Body of pancreas (tissue), 4 donors: ENCODE results near the gene CDC20B. TPM values are rescaled to one million over a fixed set of nuclear protein-coding genes. Genes with fewer than 3 reads are reported as not detected.
A peak's percentile ranks its signal among the peaks of the same experiment; 100 is the strongest.
"Not testable (repeated sequence)": the region's sequence is repeated elsewhere in the genome, so short reads cannot be mapped to it uniquely, and the experiment has no call there.

Experiments
- ATAC-seq: fragments of 150-250 bp; one replicate; pipeline ENCODE4 v1.9.1; 2016
- DNase-seq, 4 donors: peaks; one replicate each; pipeline ENCODE4 v3.0.0-alpha.2; 2019
- H3K27ac ChIP-seq, 4 donors: fragments of 200-600 bp; sonication (generic); 1 replicate in 3 of 4; 2 replicates in 1 of 4; pipeline versions ENCODE4 v1.5.1 to v1.6.1; 2016 to 2019; ENCODE audit warnings: mild to moderate bottlenecking in 1 of 4, mixed read lengths in 1 of 4, moderate library complexity in 1 of 4
- H3K27me3 ChIP-seq, 2 donors: fragments of 200-600 bp; sonication (generic); one replicate each; pipeline ENCODE4 v1.6.0; 2016; ENCODE audit warnings: mild to moderate bottlenecking in 1 of 2
- H3K36me3 ChIP-seq, 2 donors: fragments of 200-600 bp; sonication (generic); replicated peaks in 1 of 2; 2 replicates each; pipeline ENCODE4 v1.5.1; 2016; ENCODE audit warnings: low read depth in 2 of 2; ENCODE audit not compliant: insufficient read depth in 1 of 2
- H3K4me1 ChIP-seq: fragments of 200-600 bp; sonication (generic); one replicate; pipeline ENCODE4 v1.6.0; 2016
- H3K4me3 ChIP-seq, 2 donors: fragments of 200-600 bp; sonication (generic); 1 replicate in 1 of 2; 2 replicates in 1 of 2; pipeline ENCODE4 v1.5.1; 2016 to 2019
- H3K9me3 ChIP-seq, 3 donors: fragments of 200-600 bp; sonication (generic); 1 replicate in 2 of 3; 2 replicates in 1 of 3; pipeline ENCODE4 v1.5.1; 2016
- POLR2A ChIP-seq, 3 donors: fragments of 450-650 bp; IDR thresholded peaks; one replicate each; pipeline ENCODE4 v1.6.1; 2016; ENCODE audit warnings: antibody characterized with exemption in 3 of 3, mild to moderate bottlenecking in 2 of 3
- WGBS, 2 donors: methylation state at CpG; one replicate each; pipeline ENCODE4 v1.1.5; 2017; 5-methylcytosine and 5-hydroxymethylcytosine counted together
- intact Hi-C: fragments of 100-400 bp; cut with DNase I; formaldehyde crosslinking; loops from one replicate; pipeline ENCODE4 v1.15.1; 2023
- total RNA-seq, 2 donors: library from RNA; depleted of rRNA; stranded (reverse); fragments of >200 nt; gene quantifications; one replicate each; pipeline ENCODE4 v1.1.0, GENCODE V29; 2016
- TF ChIP-seq, protein P1 (sequence below), 7 experiments: fragments of 450-650 bp in 4 of 7; fragments of 200-600 bp in 3 of 7; sonication (generic) in 3 of 7; IDR thresholded peaks; one replicate each; pipeline ENCODE4 v1.5.1; 2016 to 2019; ENCODE audit warnings: antibody characterized with exemption in 7 of 7

CDC20B gene
- total RNA-seq, 2 donors from 2014 or later: not detected

DNA sequence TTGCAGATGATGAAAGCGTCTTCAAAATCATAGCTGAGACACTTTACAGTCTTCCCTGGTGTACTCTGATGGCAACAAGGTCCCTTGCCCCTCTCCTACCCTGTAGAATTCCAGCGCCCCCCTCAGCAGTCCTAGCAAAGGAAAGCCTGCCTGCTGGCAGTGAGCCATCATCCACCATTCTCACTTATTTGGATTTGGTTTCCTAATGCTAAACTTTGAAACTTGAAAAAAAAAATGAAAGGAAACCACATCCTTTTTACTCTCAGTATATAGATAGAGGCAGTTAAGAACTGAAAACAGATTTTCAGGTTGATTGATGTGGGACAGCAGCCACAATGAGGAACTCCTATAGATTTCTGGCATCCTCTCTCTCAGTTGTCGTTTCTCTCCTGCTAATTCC is 70.6 kb downstream of the CDC20B start, which contains the start of gene GZMA:
Gene GZMA, plus strand, starts transcription at position 299 of the 400 bp plus-strand sequence. Its CDS starts 37 bp downstream, at position 336.
- WGBS, 2 donors: 39 to 50% methylated on average over 3 of the region's 3 CpGs
- Histone ChIP-seq H3K4me1 (no peaks in the 10 kb centered on the region), H3K27ac (no peak within 1 kb of the TSS), H3K9me3 (no peaks in the 10 kb centered on the region), H3K36me3 (no peaks in the 10 kb centered on the region), H3K27me3 (no peaks in the 10 kb centered on the region), H3K4me3 (no peak within 1 kb of the TSS)
- no peak for TF ChIP-seq POLR2A (IDR thresholded peaks at IDR 0.05)
- TF ChIP-seq, protein P1, sequence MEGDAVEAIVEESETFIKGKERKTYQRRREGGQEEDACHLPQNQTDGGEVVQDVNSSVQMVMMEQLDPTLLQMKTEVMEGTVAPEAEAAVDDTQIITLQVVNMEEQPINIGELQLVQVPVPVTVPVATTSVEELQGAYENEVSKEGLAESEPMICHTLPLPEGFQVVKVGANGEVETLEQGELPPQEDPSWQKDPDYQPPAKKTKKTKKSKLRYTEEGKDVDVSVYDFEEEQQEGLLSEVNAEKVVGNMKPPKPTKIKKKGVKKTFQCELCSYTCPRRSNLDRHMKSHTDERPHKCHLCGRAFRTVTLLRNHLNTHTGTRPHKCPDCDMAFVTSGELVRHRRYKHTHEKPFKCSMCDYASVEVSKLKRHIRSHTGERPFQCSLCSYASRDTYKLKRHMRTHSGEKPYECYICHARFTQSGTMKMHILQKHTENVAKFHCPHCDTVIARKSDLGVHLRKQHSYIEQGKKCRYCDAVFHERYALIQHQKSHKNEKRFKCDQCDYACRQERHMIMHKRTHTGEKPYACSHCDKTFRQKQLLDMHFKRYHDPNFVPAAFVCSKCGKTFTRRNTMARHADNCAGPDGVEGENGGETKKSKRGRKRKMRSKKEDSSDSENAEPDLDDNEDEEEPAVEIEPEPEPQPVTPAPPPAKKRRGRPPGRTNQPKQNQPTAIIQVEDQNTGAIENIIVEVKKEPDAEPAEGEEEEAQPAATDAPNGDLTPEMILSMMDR (IDR thresholded peaks at IDR 0.05): no peak
- DNase-seq (no peak), ATAC-seq (no peak)
- intact Hi-C loops: no loop called here

DNA sequence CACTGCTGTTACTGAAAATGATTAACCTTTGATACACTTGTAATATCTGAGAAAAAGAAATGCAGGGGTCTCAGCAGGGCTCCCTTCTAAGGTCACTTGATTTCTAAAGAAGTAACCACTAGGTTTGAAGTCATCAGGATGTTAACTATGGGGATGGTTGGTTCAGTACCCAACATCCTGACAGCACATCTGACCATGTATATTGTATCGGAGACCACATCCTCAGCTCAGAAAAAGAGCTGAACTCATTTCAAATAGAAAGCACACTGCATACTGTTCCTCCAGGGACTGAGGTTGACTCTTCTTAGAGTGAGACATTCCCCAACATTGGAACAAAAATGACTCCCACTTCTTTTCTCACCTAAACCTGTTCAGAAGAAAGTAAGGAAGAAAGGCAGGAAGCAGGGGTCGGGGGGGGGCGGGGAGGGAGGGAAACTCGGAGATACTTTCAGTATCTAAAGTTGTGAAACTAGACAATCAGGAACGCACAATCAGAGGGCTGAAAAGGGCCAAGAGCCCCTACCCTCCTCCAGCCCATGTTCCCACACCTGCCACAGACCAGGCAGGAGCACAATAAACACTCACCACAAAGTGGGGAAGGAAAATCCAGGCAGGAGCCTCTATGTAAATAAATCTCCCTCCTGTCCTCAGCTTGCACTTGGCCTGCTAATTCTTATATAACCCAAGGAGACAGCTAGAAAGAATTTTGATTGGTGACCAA is 71.3 kb downstream of the CDC20B start:
- 48 to 59% methylated on average over 5 of the region's 5 CpGs for WGBS, 2 donors
- H3K9me3 ChIP-seq: no peaks in the 10 kb centered on the region
- H3K27me3 ChIP-seq: no peaks in the 10 kb centered on the region
- DNase-seq (no peak), ATAC-seq (no peak)
- no peaks in the 10 kb centered on the region for H3K36me3 ChIP-seq
- intact Hi-C loops: no loop called here
- H3K27ac ChIP-seq: no peak overlapping the region
- H3K4me1 ChIP-seq: no peaks in the 10 kb centered on the region
- no peak overlapping the region for H3K4me3 ChIP-seq
- no peak for TF ChIP-seq POLR2A (IDR thresholded peaks at IDR 0.05)
- TF ChIP-seq, protein P1 (IDR thresholded peaks at IDR 0.05): no peak

DNA sequence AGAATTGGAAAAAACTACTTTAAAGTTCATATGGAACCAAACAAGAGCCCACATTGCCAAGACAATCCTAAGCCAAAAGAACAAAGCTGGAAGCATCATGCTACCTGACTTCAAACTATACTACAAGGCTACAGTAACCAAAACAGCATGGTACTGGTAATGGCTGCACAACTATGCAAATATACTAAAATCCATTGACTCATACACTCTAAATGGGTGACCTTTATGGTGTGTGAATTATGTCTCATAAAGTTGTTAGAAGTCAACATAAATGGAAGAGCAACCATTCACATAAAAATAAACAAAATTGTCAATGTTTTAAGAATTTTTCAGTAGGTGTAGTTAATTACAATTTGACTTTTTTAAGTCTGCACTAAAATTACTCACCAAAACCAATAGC is 71.8 kb downstream of the CDC20B start:
- H3K4me3 ChIP-seq, H3K36me3 ChIP-seq, H3K27ac ChIP-seq, intact Hi-C loops, DNase-seq, H3K27me3 ChIP-seq, H3K4me1 ChIP-seq, H3K9me3 ChIP-seq, ATAC-seq: not testable (repeated sequence)

DNA sequence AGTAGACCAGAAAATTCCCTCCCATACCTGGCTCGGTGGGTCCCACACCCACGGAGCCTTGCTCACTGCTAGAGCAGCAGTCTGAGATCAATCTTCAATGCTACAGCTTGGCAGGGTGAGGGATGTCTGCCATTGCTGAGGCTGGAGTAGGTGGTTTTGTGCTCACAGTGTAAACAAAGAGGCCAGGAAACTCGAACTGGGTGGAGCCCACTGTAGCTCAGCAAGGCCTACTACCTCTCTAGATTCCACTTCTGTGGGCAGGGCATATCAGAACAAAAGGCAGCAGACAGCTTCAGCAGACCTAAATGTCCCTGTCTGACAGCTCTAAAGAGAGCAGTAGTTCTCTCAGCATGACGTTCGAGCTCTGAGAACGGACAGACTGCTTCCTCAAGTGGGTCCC is 76.1 kb downstream of the CDC20B start:
- no peaks in the 10 kb centered on the region for H3K36me3 ChIP-seq
- intact Hi-C loops: no loop called here
- no peak for ATAC-seq
- no peak overlapping the region for H3K27ac ChIP-seq
- H3K4me1 ChIP-seq: no peaks in the 10 kb centered on the region
- H3K4me3 ChIP-seq: no peak overlapping the region
- DNase-seq: peak in 1 of 4 donors; percentile 6
- WGBS, 2 donors: 48 to 62% methylated on average over 3 to 6 of the region's 6 CpGs
- TF ChIP-seq POLR2A (IDR thresholded peaks at IDR 0.05): no peak
- TF ChIP-seq, protein P1 (IDR thresholded peaks at IDR 0.05): no peak
- H3K9me3 ChIP-seq: no peaks in the 10 kb centered on the region
- H3K27me3 ChIP-seq: no peaks in the 10 kb centered on the region

DNA sequence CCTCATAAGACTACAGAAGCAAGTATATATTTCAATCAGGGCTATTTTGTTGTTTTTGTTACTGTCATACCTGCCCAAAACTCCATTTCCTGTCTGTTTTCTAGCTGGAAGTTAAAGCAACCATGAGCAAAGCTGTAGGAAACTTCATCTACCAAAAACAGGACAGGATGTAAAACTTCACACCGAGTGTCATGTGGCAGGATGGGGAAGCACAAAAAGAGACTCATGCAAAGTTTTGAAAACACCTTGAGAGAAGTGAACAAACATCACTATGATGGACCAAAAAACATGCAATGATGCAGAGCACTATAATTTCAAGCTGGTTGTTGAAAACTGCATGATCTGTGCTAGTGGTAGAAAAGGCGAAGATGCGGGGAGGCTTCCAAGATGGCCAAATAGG is 76.8 kb downstream of the CDC20B start:
- no peak for DNase-seq
- Histone ChIP-seq H3K27me3 (no peaks in the 10 kb centered on the region), H3K9me3 (no peaks in the 10 kb centered on the region), H3K4me3 (no peak overlapping the region), H3K27ac (no peak overlapping the region), H3K4me1 (no peaks in the 10 kb centered on the region), H3K36me3 (no peaks in the 10 kb centered on the region)
- TF ChIP-seq, protein P1 (IDR thresholded peaks at IDR 0.05): no peak
- TF ChIP-seq POLR2A (IDR thresholded peaks at IDR 0.05): no peak
- intact Hi-C loops: no loop called here
- ATAC-seq: no peak
- 50 to 60% methylated on average over 3 of the region's 3 CpGs for WGBS, 2 donors

DNA sequence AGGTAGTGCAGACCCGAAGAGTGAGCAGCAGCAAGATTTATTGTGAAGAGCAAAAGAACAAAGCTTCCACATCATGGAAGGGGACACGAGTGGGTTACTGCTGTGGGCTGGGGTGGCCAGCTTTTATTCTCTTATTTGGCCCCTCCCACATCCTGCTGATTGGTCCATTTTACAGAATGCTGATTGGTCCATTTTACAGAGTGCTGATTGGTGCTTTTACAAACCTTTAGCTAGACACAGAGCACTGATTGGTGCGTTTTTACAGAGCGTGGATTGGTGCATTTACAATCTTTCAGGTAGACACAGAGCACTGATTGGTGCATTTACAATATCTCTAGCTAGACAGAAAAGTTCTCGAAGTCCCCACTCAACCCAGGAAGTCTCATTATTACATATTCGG is 82.0 kb downstream of the CDC20B start:
- ATAC-seq, H3K27ac ChIP-seq, H3K27me3 ChIP-seq, intact Hi-C loops, H3K4me1 ChIP-seq, H3K36me3 ChIP-seq, H3K4me3 ChIP-seq, DNase-seq, H3K9me3 ChIP-seq: not testable (repeated sequence)
- WGBS, 2 donors: 64 to 73% methylated on average over 6 of the region's 6 CpGs

DNA sequence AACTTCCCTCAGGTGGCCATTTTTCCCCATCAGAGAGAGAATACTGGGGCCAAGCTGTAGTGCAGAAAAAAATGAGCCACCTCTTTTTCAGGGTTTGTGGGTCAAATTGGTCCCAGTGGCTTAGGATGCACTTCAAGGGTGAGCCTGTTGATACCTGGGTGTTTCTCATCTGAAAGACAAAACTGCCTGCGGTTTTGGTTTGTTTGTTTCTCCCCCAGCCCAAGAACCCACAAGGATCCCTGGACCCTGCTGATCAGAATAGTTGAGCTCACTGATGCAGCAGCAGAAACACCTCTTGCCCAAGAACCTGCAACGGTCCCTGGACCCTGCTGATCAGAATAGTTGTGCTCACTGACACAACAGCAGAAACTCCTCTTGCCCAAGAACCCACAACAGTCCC is 83.7 kb downstream of the CDC20B start:
- H3K9me3 ChIP-seq, H3K36me3 ChIP-seq, ATAC-seq, intact Hi-C loops, H3K4me3 ChIP-seq, DNase-seq, H3K4me1 ChIP-seq, H3K27me3 ChIP-seq, H3K27ac ChIP-seq: not testable (repeated sequence)
- WGBS, 2 donors: 56 to 75% methylated on average over 2 of the region's 2 CpGs
